Heart right ventricle (tissue), 16 donors: ENCODE data around the gene TMEM134. TPM values are rescaled to one million over a fixed set of nuclear protein-coding genes. Genes with fewer than 3 reads are reported as not detected.
A peak's percentile ranks its signal among the peaks of the same experiment; 100 is the strongest.

Experiments used
- ATAC-seq, 8 donors: fragments of 200-7000 bp; cut with Tn5 transposase; one replicate each; pipeline ENCODE4 v1.9.1; 2020; ENCODE audit warnings: mild to moderate bottlenecking in 8 of 8, moderate library complexity in 8 of 8, moderate number of reproducible peaks in 1 of 8
- DNase-seq, 2 donors: peaks; one replicate each; pipeline ENCODE4 v3.0.0-alpha.2; 2020
- H3K27ac ChIP-seq, 10 donors: fragments of 200-600 bp; sonication (generic) in 2 of 10; one replicate each; pipeline versions ENCODE4 v1.5.0 to v1.8.0; 2020 to 2022; ENCODE audit warnings: mild to moderate bottlenecking in 3 of 10
- H3K27me3 ChIP-seq, 7 donors: fragments of 200-600 bp; one replicate each; pipeline ENCODE4 v1.8.0; 2021 to 2022; ENCODE audit warnings: mild to moderate bottlenecking in 2 of 7
- H3K36me3 ChIP-seq, 9 donors: fragments of 200-600 bp; sonication (generic) in 1 of 9; one replicate each; pipeline versions ENCODE4 v1.5.0 to v1.8.0; 2020 to 2022; ENCODE audit warnings: mild to moderate bottlenecking in 2 of 9
- H3K4me1 ChIP-seq, 9 donors: fragments of 200-600 bp; sonication (generic) in 1 of 9; one replicate each; pipeline versions ENCODE4 v1.5.0 to v1.8.0; 2020 to 2022; ENCODE audit warnings: mild to moderate bottlenecking in 4 of 9
- H3K4me3 ChIP-seq, 10 donors: fragments of 200-600 bp; sonication (generic) in 2 of 10; one replicate each; pipeline versions ENCODE4 v1.5.0 to v1.8.0; 2020 to 2022; ENCODE audit warnings: mild to moderate bottlenecking in 7 of 10, moderate library complexity in 2 of 10
- H3K9me3 ChIP-seq, 11 donors: fragments of 200-600 bp in 10 of 11; sonication (generic) in 2 of 11; one replicate each; pipeline versions ENCODE4 v1.5.0 to v1.8.0; 2013 to 2022; ENCODE audit warnings: mild to moderate bottlenecking in 2 of 11, control low read depth in 1 of 11, moderate library complexity in 1 of 11
- CTCF ChIP-seq, 9 donors: fragments of 200-600 bp; sonication (generic) in 2 of 9; IDR thresholded peaks; one replicate each; pipeline versions ENCODE4 v1.5.0 to v1.8.0; 2021 to 2022; ENCODE audit warnings: antibody characterized with exemption in 9 of 9, mild to moderate bottlenecking in 5 of 9, moderate library complexity in 1 of 9
- WGBS, 2 donors: extraction: QIAGEN DNeasy Blood & Tissue Kit; methylation state at CpG; one replicate each; pipeline ENCODE4 v1.1.7; 2013; ENCODE audit warnings: inconsistent platforms in 1 of 2; 5-methylcytosine and 5-hydroxymethylcytosine counted together
- intact Hi-C, 10 donors: fragments of 100-400 bp; cut with DNase I; formaldehyde crosslinking; loops; one replicate each; pipeline versions ENCODE4 v1.11.1 to v1.14.2; 2022
- polyA plus RNA-seq, 2 donors: library from polyadenylated mRNA; stranded (reverse); fragments of 200-250 nt; gene quantifications; one replicate each; pipeline ENCODE4 v1.2.3, GENCODE V29; 2013
- total RNA-seq, 10 donors: library from RNA; stranded (reverse); fragmentation: NEBNext Ultra II Directional in 3 of 10; extraction: Animal tissue kit (Norgen Biotek cat#: 25700) in 3 of 10; gene quantifications; one replicate each; pipeline versions ENCODE4 v1.2.1 to v1.2.4, GENCODE V29; 2021 to 2023
- donor health status: Arrhythmogenic right ventricular cardiomyopathy.
- donor health status: ischemic (EF 13 %, LVEDD 7.1; RV severe dilation, severe dysfunction).
- donor health status: healthy with polysubstance abuse.
- donor health status: DM: no; HTN: yes; CAD: no.
- donor health status: DM: no; HTN: no; CAD: no.
- donor health status: ischemic (EF 25% LVEDD 6.9; RV normal size, moderate dysfunction).
- donor health status: ischemic (EF 25% LVEDD 5.7; RV mildly dilated, moderate dysfunction).
- donor health status: healthy.
- donor health status: DM: yes; HTN: yes; CAD: no.
- donor health status: Ischemic cardiomyopathy.
- donor health status: ischemic (EF 35%, LVEDD 5.7; RV mildly dilated, moderate dysfunction).
- donor health status: nonischemic (EF 11% LVEDD 7.7; RV severe dilation, severe dysfunction).
- donor health status: DM: yes; HTN: yes; CAD: no.
- donor health status: PGD.
- donor health status: ischemic (EF 29% LVEDD 5.4; RV normal size, mild dysfunction).
- donor health status: nonischemic (EF 23%, LVEDD 6.1; RV moderate dilation, normal function).

Gene TMEM134
- total and polyA plus RNA-seq, 12 donors: 69.8 to 104 (median 81.2) TPM

- no peaks in the 10 kb centered on the region for H3K27me3 ChIP-seq
- no peaks in the 10 kb centered on the region for H3K9me3 ChIP-seq
- WGBS, 2 donors: 81 to 84% methylated on average over 17 to 19 of the region's 19 CpGs
- peak overlapping the region in 9 of 10 donors; percentile 60 to 96 (median 79) for H3K4me3 ChIP-seq
- H3K4me1 ChIP-seq: peaks cover 17 to 50% (median 38%) of the 10 kb centered on the region in 9 donors
- TF ChIP-seq CTCF (IDR thresholded peaks at IDR 0.05): no peak
- peaks cover 0 to 53% (median 8%) of the 10 kb centered on the region in 9 donors for H3K36me3 ChIP-seq
- no peak for DNase-seq
- intact Hi-C loops: loop anchor here in 3 of 10 donors (2.0 to 10.0 kb wide), 3 partner anchors 35 to 109 kb away; partner anchors contain the start of genes GSTP1 (in 1 of the 3), RAD9A (in 1 of the 3) and TMEM134 (in 1 of the 3)
- peak overlapping the region in 3 of 10 donors; percentile 5 to 99 (median 98) for H3K27ac ChIP-seq
- ATAC-seq: no peak
These were observed 34.3 kb upstream of the TMEM134 start for GRCh38 chr11:67503119-67504004.

GRCh38 chr11:67502328-67502979, 33.4 kb upstream of the TMEM134 start:
- WGBS, 2 donors: 95 to 98% methylated on average over 18 of the region's 18 CpGs
- no peak for TF ChIP-seq CTCF (IDR thresholded peaks at IDR 0.05)
- intact Hi-C loops: loop anchor here in 2 of 10 donors (10.0 kb wide), 2 partner anchors 82 to 108 kb away; partner anchors contain the start of genes GSTP1 (in 1 of the 2) and RAD9A (in 1 of the 2)
- no peaks in the 10 kb centered on the region for H3K9me3 ChIP-seq
- no peak overlapping the region for H3K27ac ChIP-seq
- H3K36me3 ChIP-seq: peaks cover 0 to 62% (median 8%) of the 10 kb centered on the region in 9 donors
- H3K4me3 ChIP-seq: no peak overlapping the region
- peaks cover 17 to 49% (median 38%) of the 10 kb centered on the region in 9 donors for H3K4me1 ChIP-seq
- H3K27me3 ChIP-seq: no peaks in the 10 kb centered on the region
- DNase-seq (no peak), ATAC-seq (no peak)

GRCh38 chr11:67501854-67502253, 32.8 kb upstream of the TMEM134 start:
- TF ChIP-seq CTCF (IDR thresholded peaks at IDR 0.05): no peak
- H3K27me3 ChIP-seq: no peaks in the 10 kb centered on the region
- WGBS, 2 donors: 97% methylated on average over 18 of the region's 18 CpGs
- peaks cover 15 to 43% (median 32%) of the 10 kb centered on the region in 9 donors for H3K4me1 ChIP-seq
- H3K4me3 ChIP-seq: no peak overlapping the region
- H3K36me3 ChIP-seq: peaks cover 0 to 64% (median 8%) of the 10 kb centered on the region in 9 donors
- no peak overlapping the region for H3K27ac ChIP-seq
- no peaks in the 10 kb centered on the region for H3K9me3 ChIP-seq
- no peak for DNase-seq
- intact Hi-C loops: loop anchor here in 2 of 10 donors (10.0 kb wide), 2 partner anchors 83 to 107 kb away; partner anchors contain the start of genes GSTP1 (in 1 of the 2) and RAD9A (in 1 of the 2)
- no peak for ATAC-seq
